Progenitor cell of endocrine pancreas (in vitro differentiated cells): ENCODE data around the gene NFATC2. TPM values are rescaled to one million over a fixed set of nuclear protein-coding genes. Genes with fewer than 3 reads are reported as not detected.

Source experiments
- DNase-seq: peaks from one replicate; pipeline ENCODE4 v3.0.0; 2021; ENCODE audit warnings: low spot score; ENCODE audit not compliant: unreplicated experiment
- H3K27ac Mint-ChIP-seq: 2 replicates; pipeline ENCODE4 v1.8.0; 2021; ENCODE audit warnings: mild to moderate bottlenecking, moderate library complexity, mixed read lengths
- H3K27me3 Mint-ChIP-seq: 2 replicates; pipeline ENCODE4 v1.8.0; 2021; ENCODE audit warnings: mixed read lengths
- H3K36me3 Mint-ChIP-seq: 2 replicates; pipeline ENCODE4 v1.8.0; 2022; ENCODE audit warnings: mixed read lengths; ENCODE audit not compliant: insufficient read depth
- H3K4me1 Mint-ChIP-seq: 2 replicates; pipeline ENCODE4 v1.8.0; 2021; ENCODE audit warnings: low read depth, mixed read lengths
- H3K4me3 Mint-ChIP-seq: 2 replicates; pipeline ENCODE4 v1.8.0; 2021; ENCODE audit warnings: low read depth, mild to moderate bottlenecking, moderate library complexity, mixed read lengths
- H3K9me3 Mint-ChIP-seq: 2 replicates; pipeline ENCODE4 v1.8.0; 2021; ENCODE audit warnings: low read depth, mixed read lengths
- CTCF ChIP-seq: fragments of 200-600 bp; sonication (generic); IDR thresholded peaks from one replicate; pipeline ENCODE4 v1.5.0; 2021; ENCODE audit warnings: antibody characterized with exemption, mild to moderate bottlenecking; ENCODE audit not compliant: unreplicated experiment
- total RNA-seq: library from RNA; stranded (reverse); gene quantifications from 2 replicates; pipeline ENCODE4 v1.2.1, GENCODE V29; 2021

NFATC2 gene
- total RNA-seq, 1 donor from 2014 or later: 11.2 TPM

GRCh38 chr20:51490635-51491034, 51.9 kb downstream of the NFATC2 start:
- DNase-seq: no peak
- H3K4me3 Mint-ChIP-seq: no peak overlapping the region
- no peaks in the 10 kb centered on the region for H3K36me3 Mint-ChIP-seq
- H3K27ac Mint-ChIP-seq: no peak overlapping the region
- no peak for TF ChIP-seq CTCF
- H3K9me3 Mint-ChIP-seq: no peaks in the 10 kb centered on the region
- H3K4me1 Mint-ChIP-seq: peaks cover 21% of the 10 kb centered on the region
- H3K27me3 Mint-ChIP-seq: peaks cover 38% of the 10 kb centered on the region

DNA sequence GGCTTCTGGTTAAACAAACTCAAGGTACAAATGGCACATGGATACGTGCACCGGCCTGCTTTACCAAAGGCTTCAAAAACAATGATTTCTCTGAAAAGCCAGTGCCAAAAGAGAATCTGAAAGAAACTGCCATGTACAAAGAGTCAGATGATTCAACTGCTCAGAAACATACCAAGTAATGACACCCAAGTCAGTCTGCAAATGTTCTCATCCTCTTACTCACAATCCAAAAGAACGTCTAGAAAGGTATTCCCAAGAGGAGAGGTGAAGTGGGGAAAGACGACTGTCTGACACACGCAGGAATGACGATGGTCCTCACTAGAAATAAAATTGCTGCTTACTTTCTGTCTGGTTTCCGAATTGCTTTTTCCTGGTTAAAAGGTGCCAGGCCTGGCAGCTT, 52.9 kb downstream of the NFATC2 start:
- TF ChIP-seq CTCF: no peak
- H3K27ac Mint-ChIP-seq: no peak overlapping the region
- H3K4me1 Mint-ChIP-seq: peaks cover 21% of the 10 kb centered on the region
- H3K9me3 Mint-ChIP-seq: no peaks in the 10 kb centered on the region
- no peak for DNase-seq
- no peaks in the 10 kb centered on the region for H3K36me3 Mint-ChIP-seq
- H3K4me3 Mint-ChIP-seq: no peak overlapping the region
- peaks cover 32% of the 10 kb centered on the region for H3K27me3 Mint-ChIP-seq

GRCh38 chr20:51488331-51488730, 54.2 kb downstream of the NFATC2 start:
- no peak for DNase-seq
- no peak overlapping the region for H3K4me3 Mint-ChIP-seq
- H3K36me3 Mint-ChIP-seq: peaks cover 3% of the 10 kb centered on the region
- H3K9me3 Mint-ChIP-seq: no peaks in the 10 kb centered on the region
- peaks cover 21% of the 10 kb centered on the region for H3K4me1 Mint-ChIP-seq
- TF ChIP-seq CTCF: no peak
- H3K27ac Mint-ChIP-seq: no peak overlapping the region
- H3K27me3 Mint-ChIP-seq: peaks cover 26% of the 10 kb centered on the region

- Mint-ChIP-seq H3K9me3 (no peaks in the 10 kb centered on the region), H3K4me3 (no peak overlapping the region), H3K27me3 (peaks cover 22% of the 10 kb centered on the region), H3K4me1 (peaks cover 20% of the 10 kb centered on the region), H3K36me3 (peaks cover 3% of the 10 kb centered on the region), H3K27ac (no peak overlapping the region)
- DNase-seq: no peak
- TF ChIP-seq CTCF: no peak
Measured at GRCh38 chr20:51487565-51488268, 54.8 kb downstream of the NFATC2 start.

GRCh38 chr20:51487076-51487475, 55.4 kb downstream of the NFATC2 start:
- peaks cover 22% of the 10 kb centered on the region for H3K27me3 Mint-ChIP-seq
- peaks cover 3% of the 10 kb centered on the region for H3K36me3 Mint-ChIP-seq
- peaks cover 14% of the 10 kb centered on the region for H3K4me1 Mint-ChIP-seq
- no peak for TF ChIP-seq CTCF
- no peak overlapping the region for H3K4me3 Mint-ChIP-seq
- no peak for DNase-seq
- no peaks in the 10 kb centered on the region for H3K9me3 Mint-ChIP-seq
- H3K27ac Mint-ChIP-seq: no peak overlapping the region
